ENCODE results near the gene KANK2.
A peak's percentile ranks its signal among the peaks of the same experiment; 100 is the strongest.
"Not testable (repeated sequence)": the region's sequence is repeated elsewhere in the genome, so short reads cannot be mapped to it uniquely, and the experiment has no call there.

The KANK2 gene

DNA sequence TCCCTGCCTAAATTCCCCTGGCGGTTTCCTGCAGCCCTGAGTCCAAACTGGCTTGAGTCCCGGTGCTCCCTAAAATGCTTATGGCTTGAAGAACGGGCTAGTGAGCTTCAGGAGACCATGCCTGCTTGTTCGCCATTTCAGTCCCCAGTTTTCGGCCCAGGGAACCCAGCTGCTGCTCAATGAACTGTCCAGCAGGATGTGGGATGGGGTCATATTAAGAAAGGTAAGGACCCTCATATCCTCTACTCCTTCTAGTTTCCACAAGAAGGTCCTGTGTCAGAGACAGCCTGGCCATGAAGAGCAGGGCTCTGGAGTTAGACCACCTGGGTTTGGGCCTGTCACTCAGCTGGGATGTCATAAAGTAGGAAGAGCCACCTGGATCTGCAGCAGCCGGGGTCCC is 24.8 kb downstream of the KANK2 start:
- no peak for DNase-seq (ENCODE audit: low read depth)

- no peak for DNase-seq (ENCODE audit: low read depth)
Measured at GRCh38 chr19:11171144-11171543, 26.2 kb downstream of the KANK2 start.

- DNase-seq (ENCODE audit: low read depth): no peak
Measured at GRCh38 chr19:11169896-11170678, 27.3 kb downstream of the KANK2 start.

GRCh38 chr19:11168568-11168967 is 28.8 kb downstream of the KANK2 start:
- no peak for DNase-seq (ENCODE audit: low read depth)

DNA sequence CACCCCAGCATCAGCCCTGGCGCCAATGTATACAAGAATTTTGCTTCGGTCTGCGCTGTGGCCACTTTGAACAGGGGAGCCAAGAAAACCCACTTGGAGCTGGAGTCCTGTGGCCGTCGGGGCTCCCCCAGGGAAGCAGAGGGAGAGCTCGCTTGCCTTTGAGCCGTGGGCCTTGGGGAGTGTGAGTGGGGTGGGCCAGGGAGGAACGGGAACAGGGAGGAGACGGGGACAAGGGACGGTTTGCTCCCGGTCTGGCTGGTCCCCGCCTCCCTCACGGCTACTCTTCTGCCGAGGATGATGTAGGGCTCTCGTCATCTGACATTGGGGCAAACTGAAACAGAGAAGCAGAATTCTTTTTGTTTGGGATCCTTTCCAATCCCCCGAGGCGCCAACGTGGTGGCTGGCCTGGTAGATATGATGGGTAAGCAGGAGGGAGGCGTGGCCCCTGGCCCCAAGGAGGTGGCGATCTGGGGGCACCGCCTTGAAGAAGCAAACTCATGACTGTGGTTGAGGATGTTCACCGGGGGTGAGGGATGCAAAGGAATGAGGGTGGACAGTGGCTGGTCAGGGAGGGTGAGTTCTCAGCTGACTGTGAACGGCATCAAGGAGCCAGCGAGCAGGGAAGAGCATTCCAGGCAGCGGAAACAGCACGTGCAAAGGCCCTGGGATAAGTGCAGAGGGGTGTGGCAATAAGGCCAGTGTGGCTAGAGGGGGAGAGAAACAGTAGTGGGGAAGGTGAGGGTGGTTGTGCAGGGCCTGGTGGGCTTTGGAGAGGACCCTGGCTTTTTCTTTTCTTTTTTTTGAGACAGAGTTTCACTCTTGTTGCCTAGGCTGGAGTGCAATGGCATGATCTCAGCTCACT is 30.8 kb downstream of the KANK2 start:
- no peak for DNase-seq (ENCODE audit: low read depth)

DNA sequence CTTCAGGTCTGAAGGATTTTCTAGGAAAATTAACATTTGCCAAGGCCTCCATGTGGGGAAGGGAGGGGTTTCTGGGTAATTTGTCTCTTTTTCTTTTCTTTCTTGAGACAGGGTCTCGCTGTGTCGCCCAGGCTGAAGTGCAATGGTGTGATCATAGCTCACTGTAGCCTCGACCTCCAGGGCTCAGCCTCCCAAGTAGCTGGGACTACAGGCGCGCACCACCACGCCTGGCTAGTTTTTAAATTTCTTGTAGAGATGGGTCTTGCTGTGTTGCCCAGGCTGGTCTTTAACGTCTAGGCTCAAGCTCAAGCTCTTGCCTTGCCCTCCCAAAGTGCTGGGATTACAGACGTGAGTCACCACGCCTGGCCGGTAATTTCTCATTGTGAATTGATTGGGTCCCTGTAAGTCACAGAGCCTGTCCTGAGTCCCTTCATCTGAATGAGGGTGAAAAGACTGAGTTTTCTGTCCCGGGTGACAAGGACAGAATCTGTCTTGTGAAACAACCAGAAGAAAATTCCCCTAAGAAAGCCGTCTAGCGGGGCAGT is 31.8 kb downstream of the KANK2 start:
- no peak for DNase-seq (ENCODE audit: low read depth)

GRCh38 chr19:11164879-11165406 is 32.4 kb downstream of the KANK2 start:
- DNase-seq (ENCODE audit: low read depth): no peak

DNA sequence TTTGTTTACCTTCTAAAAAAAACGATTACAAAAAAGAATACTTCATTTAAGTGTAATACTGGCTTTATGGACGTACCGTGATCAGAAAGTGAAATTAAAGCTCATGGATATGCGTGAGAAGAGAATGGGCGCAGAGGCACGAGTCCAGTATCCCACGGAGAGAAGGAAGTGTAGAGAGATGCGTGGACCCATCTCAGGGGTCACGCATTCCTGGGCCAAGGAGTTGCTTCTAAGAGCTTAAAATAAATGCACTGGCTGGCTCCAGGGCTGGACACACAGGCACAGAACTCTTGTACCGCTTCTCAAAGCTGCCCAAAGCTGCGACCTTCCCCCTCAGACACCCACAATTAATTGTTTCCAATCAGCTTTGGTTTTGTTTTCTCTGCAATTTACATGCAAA is 33.0 kb downstream of the KANK2 start:
- no peak for DNase-seq (ENCODE audit: low read depth)

- not testable (repeated sequence) for DNase-seq (ENCODE audit: low read depth)
Measured at GRCh38 chr19:11160440-11160768, 36.9 kb downstream of the KANK2 start.

DNA sequence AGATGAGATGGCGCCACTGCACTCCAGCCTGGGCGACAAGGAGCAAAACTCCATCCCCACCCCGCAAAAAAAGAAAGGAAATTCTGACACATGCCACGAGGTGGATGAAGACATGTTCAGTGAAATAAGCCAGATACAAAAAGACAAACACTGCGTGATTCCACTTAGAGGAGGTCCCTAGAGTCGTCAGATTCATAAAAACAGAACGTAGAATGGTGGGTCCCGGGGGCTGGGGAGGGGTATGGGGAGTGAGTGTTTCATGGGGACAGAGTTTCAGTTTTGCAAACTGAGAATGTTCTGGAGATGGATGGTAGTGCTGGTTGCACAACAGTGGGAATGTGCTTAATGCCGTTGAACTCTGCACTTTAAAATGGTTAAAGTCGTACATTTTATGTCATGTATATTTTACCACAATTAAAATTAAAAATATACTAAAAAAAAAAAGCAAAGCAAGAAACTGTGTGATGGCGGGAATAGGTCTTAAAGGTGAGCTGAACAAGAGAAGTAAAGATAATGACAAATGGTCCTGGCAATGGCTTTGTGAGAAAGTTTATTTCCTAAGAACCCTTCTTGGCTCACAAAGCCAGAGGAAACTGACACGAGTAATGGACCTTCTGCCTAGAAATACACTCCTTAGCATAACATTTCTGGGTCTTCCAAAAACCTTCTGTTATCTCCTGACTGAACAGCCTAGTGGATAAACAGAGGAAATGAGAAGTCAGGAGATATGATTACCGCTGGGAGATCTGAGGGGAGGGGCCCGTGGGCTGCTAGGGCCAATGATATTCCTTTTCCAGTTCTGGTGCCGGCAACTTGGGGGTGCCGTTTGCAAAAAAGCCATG is 37.5 kb downstream of the KANK2 start:
- no peak for DNase-seq (ENCODE audit: low read depth)

GRCh38 chr19:11155373-11156120 is 41.8 kb downstream of the KANK2 start, which contains the start of gene SPC24:
SPC24 (minus strand) TSS chr19:11155782; CDS start chr19:11155776, 6 bp downstream.
- peak; percentile 76 for DNase-seq (ENCODE audit: low read depth)

GRCh38 chr19:11154683-11155047 is 42.7 kb downstream of the KANK2 start:
- DNase-seq (ENCODE audit: low read depth): no peak

- DNase-seq (ENCODE audit: low read depth): no peak
Measured at GRCh38 chr19:11152318-11153062, 44.9 kb downstream of the KANK2 start.

DNA sequence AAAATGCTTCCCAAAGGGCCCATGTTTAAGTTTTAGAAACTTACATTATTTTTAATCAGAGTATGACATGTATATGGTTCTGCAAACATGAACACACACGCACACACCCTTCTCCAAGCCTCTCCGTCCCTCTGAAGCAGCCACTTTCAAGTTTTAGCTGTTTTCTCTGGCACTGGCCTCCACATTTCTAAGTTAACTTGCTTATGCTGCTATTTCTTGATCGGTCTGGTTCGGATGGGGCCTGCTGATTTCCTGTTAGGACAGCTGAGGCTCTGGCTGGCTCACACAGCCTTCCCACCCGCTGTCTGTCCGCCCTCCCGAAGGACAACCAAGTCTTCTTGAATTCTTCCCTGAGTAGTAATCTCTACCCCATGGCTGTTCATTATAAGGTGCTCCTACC is 46.2 kb downstream of the KANK2 start:
- no peak for DNase-seq (ENCODE audit: low read depth)

- DNase-seq (ENCODE audit: low read depth): no peak
Measured at GRCh38 chr19:11148001-11148400, 49.3 kb downstream of the KANK2 start.

DNA sequence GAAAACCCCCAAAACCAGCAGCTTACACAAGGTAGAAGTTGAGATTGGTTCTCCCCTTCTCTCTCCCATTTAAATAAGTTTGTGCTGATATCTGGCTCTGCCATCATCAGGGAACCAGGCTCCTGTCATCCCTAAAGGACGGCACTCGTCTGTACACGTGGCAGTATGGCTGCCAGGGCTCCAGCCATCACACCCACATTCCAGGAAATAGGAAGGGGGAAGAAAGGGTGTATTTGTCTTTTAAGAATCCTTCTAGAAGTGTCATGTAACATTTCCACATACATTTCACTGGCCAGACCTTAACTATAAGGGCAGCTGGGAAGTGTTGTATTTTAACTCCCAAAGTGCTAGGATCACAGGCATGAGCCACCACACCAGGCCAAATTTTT is 51.8 kb downstream of the KANK2 start:
- no peak for DNase-seq (ENCODE audit: low read depth)

GRCh38 chr19:11142528-11143171 is 54.7 kb downstream of the KANK2 start:
- DNase-seq (ENCODE audit: low read depth): no peak

GRCh38 chr19:11141937-11142527 is 55.3 kb downstream of the KANK2 start:
- DNase-seq (ENCODE audit: low read depth): no peak

DNA sequence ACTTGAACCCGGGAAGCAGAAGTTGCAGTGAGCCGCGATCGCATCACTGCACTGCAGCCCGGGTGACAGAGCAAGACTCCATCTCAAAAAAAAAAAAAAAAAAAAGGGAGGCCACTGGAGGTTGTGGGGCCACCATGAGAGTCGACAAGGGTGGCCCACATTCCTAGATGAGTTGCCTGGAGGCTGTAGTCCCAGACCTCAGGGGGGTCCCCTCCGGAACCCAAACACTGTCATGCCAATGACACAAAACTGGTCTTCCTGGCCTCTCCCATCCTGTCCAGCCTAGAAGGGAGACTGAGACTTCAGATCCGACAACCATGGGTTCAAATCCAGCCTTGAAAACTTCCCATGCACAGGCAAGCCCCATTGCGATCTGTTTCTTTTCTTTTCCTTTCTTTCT is 56.4 kb downstream of the KANK2 start:
- no peak for DNase-seq (ENCODE audit: low read depth)

All from stimulated activated CD8-positive, alpha-beta memory T cell treated with anti-CD3 and anti-CD28 coated beads, Interleukin-12 subunit alpha, Interleukin-12 subunit beta, amount 100 ng/mL, for 4 hours (primary cell).